ENCODE results near the gene DNAH10.

DNAH10 gene

GRCh38 chr12:123761841-123762714 lies at the start of gene DNAH10:
Gene DNAH10 (plus strand): TSS chr12:123762301. CDS start chr12:123762337, 36 bp downstream.
- peak; percentile 24 for DNase-seq (ENCODE audit: low read depth)

- DNase-seq (ENCODE audit: low read depth) = no peak
These were observed 49.3 kb upstream of the DNAH10 start for GRCh38 chr12:123712780-123713319.

GRCh38 chr12:123713398-123713797 lies 48.7 kb upstream of the DNAH10 start:
- DNase-seq (ENCODE audit: low read depth) = no peak

- DNase-seq (ENCODE audit: low read depth) = no peak
These were observed 48.1 kb upstream of the DNAH10 start for GRCh38 chr12:123713823-123714585.

- no peak for DNase-seq (ENCODE audit: low read depth)
These were observed 46.9 kb upstream of the DNAH10 start for GRCh38 chr12:123715195-123715594.

- no peak for DNase-seq (ENCODE audit: low read depth)
These were observed 44.8 kb upstream of the DNAH10 start for GRCh38 chr12:123717350-123717749.

- DNase-seq (ENCODE audit: low read depth) = no peak
These were observed 41.8 kb upstream of the DNAH10 start for GRCh38 chr12:123720141-123720814.

GRCh38 chr12:123721245-123721644 lies 40.9 kb upstream of the DNAH10 start:
- DNase-seq (ENCODE audit: low read depth) = no peak

- DNase-seq (ENCODE audit: low read depth) = no peak
These were observed 39.1 kb upstream of the DNAH10 start for GRCh38 chr12:123723011-123723410.

- no peak for DNase-seq (ENCODE audit: low read depth)
These were observed 38.3 kb upstream of the DNAH10 start for GRCh38 chr12:123723765-123724164.

- no peak for DNase-seq (ENCODE audit: low read depth)
These were observed 35.9 kb upstream of the DNAH10 start for GRCh38 chr12:123726244-123726643.

GRCh38 chr12:123726962-123727361 lies 35.1 kb upstream of the DNAH10 start:
- no peak for DNase-seq (ENCODE audit: low read depth)

GRCh38 chr12:123727878-123728277 lies 34.2 kb upstream of the DNAH10 start:
- no peak for DNase-seq (ENCODE audit: low read depth)

GRCh38 chr12:123731596-123731995 lies 30.5 kb upstream of the DNAH10 start:
- DNase-seq (ENCODE audit: low read depth) = no peak

GRCh38 chr12:123732251-123732650 lies 29.9 kb upstream of the DNAH10 start:
- no peak for DNase-seq (ENCODE audit: low read depth)

- DNase-seq (ENCODE audit: low read depth) = no peak
These were observed 28.9 kb upstream of the DNAH10 start for GRCh38 chr12:123733229-123733628.

GRCh38 chr12:123734268-123734667 lies 27.8 kb upstream of the DNAH10 start:
- no peak for DNase-seq (ENCODE audit: low read depth)

GRCh38 chr12:123741937-123742572 lies 20.0 kb upstream of the DNAH10 start:
- peak; percentile 17 for DNase-seq (ENCODE audit: low read depth)

GRCh38 chr12:123743002-123743401 lies 19.1 kb upstream of the DNAH10 start:
- no peak for DNase-seq (ENCODE audit: low read depth)

GRCh38 chr12:123744836-123745235 lies 17.3 kb upstream of the DNAH10 start:
- DNase-seq (ENCODE audit: low read depth) = no peak

- DNase-seq (ENCODE audit: low read depth) = no peak
These were observed 14.8 kb upstream of the DNAH10 start for GRCh38 chr12:123747309-123747708.

GRCh38 chr12:123748161-123748560 lies 13.9 kb upstream of the DNAH10 start:
- DNase-seq (ENCODE audit: low read depth) = no peak

Measured in activated gamma-delta T cell treated with anti-CD3 and anti-CD28 coated beads, Interleukin-2, amount 50 U/mL, for 16 hours (primary cell).